OCI-LY3 (cell line): ENCODE measurements around the gene ARHGAP18.

Experiments used
- EZH2phosphoT487 ChIP-seq: fragments of 200-600 bp; shearing (Covaris generic); IDR thresholded peaks from 2 replicates; pipeline ENCODE4 v1.6.1; 2018; ENCODE audit warnings: antibody characterized with exemption, mixed run types, low read depth
- TF ChIP-seq, protein P1 (sequence below): fragments of 200-600, 300-600 bp; sonication (generic); IDR thresholded peaks from 2 replicates; pipeline ENCODE4 v1.5.1; 2014; ENCODE audit warnings: antibody characterized with exemption, low read length, low read depth

DNA sequence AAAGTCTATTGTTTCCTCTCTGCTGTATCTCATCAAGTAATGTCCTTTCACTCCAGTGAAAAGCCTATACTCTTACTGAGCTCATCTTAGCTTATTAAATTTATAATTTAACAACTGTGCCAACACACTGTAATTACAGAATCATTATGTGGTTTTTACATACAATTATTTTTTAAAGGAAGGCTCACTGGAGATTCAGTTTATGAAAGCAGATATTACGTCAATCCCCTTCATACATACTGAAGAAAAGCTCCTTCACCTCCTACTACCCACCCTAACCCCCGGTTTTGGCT lies 28.1 kb downstream of the ARHGAP18 start:
- no peak for TF ChIP-seq EZH2phosphoT487
- TF ChIP-seq, protein P1, sequence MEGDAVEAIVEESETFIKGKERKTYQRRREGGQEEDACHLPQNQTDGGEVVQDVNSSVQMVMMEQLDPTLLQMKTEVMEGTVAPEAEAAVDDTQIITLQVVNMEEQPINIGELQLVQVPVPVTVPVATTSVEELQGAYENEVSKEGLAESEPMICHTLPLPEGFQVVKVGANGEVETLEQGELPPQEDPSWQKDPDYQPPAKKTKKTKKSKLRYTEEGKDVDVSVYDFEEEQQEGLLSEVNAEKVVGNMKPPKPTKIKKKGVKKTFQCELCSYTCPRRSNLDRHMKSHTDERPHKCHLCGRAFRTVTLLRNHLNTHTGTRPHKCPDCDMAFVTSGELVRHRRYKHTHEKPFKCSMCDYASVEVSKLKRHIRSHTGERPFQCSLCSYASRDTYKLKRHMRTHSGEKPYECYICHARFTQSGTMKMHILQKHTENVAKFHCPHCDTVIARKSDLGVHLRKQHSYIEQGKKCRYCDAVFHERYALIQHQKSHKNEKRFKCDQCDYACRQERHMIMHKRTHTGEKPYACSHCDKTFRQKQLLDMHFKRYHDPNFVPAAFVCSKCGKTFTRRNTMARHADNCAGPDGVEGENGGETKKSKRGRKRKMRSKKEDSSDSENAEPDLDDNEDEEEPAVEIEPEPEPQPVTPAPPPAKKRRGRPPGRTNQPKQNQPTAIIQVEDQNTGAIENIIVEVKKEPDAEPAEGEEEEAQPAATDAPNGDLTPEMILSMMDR = no peak
